ENCODE measurements around the gene OTULIN.

- no peak for TF ChIP-seq CREB5 (CRISPR knock-in tag; IDR thresholded peaks at IDR 0.05; ENCODE audit: low read depth)
- no peak for TF ChIP-seq TOX (CRISPR knock-in tag; IDR thresholded peaks at IDR 0.05; ENCODE audit: borderline replicate concordance)
- no peak for TF ChIP-seq TCF4 (CRISPR knock-in tag; IDR thresholded peaks at IDR 0.05; ENCODE audit: borderline replicate concordance)
These were observed 75.0 kb downstream of the OTULIN start for GRCh38 chr5:14739538-14739937.

Measured in SK-N-SH treated with all-trans-retinoic acid at 6 μM for 48 hours (cell line).